GM18519 (cell line): Measurements from ENCODE around the gene HLA-G.
"Not testable (repeated sequence)": the region's sequence is repeated elsewhere in the genome, so short reads cannot be mapped to it uniquely, and the experiment has no call there.

Source experiments
- ATAC-seq: cut with Tn5 transposase; IDR thresholded peaks from one replicate; pipeline ENCODE4 v1.9.1; 2021; ENCODE audit warnings: mild to moderate bottlenecking, moderate library complexity; ENCODE audit not compliant: unreplicated experiment, low FRiP score

HLA-G gene

DNA sequence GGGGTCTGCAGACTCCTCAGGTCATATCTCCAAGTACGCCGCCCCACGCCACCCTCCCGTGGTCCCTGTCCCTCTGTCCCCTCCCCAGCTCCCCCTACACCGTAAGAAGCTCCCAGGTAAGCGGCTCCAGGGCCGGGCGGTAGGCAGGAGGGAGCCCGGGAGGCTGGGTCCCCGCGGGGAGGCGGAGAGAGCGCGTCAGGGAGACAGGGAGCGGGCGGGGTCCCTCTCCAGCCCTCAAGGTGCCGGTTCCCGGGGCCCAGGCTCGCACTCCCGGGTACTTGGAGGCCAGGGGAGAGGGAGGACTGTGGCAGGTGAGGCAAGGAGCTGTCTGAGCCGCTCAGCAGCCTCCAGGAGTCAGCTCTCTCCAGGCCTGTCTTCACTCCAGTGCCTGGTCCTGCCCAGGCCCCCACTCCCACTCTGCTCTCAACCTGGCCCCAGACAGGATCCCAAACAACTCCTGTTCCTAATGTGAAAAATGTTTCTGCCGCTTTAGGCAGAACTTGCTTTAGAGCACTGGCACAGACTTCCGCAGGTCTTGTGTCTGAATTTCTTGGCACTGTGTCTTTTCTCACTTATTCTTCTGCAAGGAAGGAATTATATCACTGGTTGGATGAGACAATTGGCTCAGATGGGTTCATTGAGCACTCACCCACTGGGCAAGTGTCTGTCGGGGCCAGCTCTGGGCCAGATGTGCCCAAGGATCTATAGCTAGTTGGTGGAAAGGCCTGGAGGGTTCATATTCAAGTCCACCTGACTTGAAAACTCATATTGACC lies 36.6 kb downstream of the HLA-G start:
- no peak for ATAC-seq

DNA sequence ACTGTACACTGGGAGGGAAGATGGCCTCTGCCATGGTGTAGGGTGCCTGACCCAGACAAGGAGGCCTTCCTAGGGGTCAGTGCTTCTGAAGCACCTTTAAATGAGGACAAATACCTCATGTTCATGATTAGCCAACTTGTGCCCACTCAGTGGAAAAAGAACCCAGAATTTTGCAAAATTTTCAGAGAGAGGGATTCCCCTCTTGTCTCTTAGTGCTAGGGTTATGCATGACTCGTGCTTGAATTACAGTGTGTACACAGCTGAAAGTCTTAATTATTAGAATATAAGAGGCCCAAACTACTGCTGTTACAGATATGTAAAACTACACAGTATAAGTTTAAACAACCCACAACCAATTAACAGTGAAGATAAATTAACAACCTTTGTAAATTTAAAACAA lies 38.0 kb downstream of the HLA-G start:
- ATAC-seq: no peak

DNA sequence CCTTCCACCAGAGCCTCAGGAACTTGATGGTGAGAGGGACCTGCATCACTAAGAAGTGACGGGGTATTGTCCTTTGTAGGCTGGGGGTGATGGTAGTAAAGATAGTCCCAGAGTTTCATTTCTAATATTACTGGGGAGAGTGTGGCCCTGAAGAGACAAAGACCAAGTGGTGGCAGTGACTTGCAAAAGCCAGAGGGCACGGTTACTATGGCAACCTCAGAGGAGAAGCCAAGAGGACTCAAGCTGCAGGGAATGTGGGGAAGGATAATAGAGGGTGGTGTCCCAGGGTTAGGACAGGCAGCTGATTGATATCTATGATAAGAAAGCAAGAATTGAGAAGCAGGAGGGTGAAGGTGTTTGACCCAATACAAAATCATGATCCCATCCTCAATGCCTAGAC lies 42.5 kb downstream of the HLA-G start:
- no peak for ATAC-seq

DNA sequence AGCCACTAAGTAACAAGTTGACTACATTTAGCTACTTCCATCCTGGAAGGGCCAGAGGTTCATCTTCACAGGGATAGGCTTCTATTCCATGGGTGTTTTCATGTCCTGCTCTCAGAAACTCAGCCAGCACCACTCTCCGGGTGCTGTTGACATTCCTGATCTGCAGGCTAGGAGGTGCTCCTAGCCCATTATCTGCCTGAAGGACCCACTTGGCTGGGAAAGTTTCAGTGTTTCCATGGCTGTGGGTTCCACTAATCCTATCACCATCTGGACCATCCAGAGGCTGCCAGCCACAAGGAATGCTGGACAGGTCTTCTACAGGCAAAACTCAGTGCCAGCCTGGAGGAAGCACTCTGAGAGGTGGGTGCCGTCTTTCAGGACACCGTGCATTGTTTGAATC lies 45.2 kb downstream of the HLA-G start:
- no peak for ATAC-seq

DNA sequence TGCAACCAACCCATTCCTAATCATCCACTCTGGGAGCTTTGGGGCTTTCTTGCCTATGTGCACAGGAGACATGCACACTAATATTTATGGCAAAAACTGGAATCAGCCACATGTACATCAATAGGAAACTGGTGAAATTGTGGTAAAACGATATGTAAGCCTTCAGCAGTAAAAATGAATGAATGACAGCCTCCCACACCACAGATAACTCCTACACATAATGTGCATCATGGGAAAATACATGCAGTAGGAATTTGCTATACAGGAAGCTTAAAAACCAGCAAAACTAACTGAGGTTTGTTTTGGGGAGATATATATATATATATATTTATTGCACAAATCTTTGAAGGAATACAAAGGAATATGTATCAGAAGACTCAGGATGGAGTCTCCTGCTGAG lies 47.6 kb downstream of the HLA-G start:
- no peak for ATAC-seq

DNA sequence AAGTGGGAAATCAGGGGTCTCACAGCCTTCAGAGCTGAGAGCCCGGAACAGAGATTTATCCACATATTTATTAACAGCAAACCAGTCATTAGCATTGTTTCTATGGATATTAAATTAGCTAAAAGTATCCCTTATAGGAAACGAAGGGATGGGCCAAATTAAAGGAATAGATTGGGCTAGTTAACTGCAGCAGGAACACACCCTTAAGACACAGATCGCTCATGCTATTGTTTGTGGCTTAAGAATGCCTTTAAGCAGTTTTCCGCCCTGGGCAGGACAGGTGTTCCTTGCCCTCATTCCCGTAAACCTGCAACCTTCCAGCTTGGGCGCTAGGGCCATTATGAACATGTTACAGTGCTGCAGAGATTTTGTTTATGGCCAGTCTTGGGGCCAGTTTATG lies 48.1 kb downstream of the HLA-G start:
- ATAC-seq: not testable (repeated sequence)
